GM19452 (cell line): ENCODE measurements around the gene ZC2HC1B.

Experiments used
- ATAC-seq: cut with Tn5 transposase; IDR thresholded peaks from one replicate; pipeline ENCODE4 v1.9.1; 2021; ENCODE audit not compliant: unreplicated experiment

ZC2HC1B gene

DNA sequence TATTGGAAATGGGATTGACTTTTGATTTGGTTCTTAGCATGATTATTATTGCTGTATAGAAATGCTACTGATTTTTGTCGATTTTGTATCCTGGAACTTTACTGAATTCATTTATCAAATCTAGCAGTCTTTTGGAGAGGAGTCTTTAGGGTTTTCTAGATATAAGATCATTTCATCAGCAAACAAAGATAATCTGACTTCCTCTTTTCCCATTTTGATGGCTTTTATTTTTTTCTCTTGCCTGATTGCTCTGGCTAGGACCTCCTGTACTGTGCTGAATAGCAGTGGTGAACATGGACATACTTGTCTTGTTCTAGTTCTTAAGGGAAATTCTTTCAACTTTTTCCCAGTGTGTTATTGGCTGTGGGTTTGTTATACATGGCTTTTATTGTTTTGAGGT is 64.6 kb downstream of the ZC2HC1B start:
- no peak for ATAC-seq

DNA sequence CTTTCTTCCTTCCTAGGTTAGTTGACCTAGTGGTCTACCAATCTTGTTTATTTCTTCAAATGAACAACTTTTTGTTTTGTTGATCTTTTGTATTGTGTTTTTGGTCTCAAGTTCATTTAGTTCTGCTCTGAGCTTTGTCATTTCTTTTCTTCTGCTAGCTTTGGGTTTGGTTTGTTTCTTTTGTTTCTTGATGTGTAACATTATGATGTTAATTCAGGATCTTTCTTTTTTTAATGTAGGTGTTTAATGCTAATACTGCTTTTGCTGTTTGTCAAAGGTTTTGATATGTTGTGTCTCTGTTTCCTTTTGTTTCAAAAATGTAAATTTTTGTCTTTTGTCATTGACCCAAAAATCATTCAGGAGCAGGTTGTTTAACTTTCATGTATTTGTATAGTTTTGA is 65.7 kb downstream of the ZC2HC1B start:
- no peak for ATAC-seq

DNA sequence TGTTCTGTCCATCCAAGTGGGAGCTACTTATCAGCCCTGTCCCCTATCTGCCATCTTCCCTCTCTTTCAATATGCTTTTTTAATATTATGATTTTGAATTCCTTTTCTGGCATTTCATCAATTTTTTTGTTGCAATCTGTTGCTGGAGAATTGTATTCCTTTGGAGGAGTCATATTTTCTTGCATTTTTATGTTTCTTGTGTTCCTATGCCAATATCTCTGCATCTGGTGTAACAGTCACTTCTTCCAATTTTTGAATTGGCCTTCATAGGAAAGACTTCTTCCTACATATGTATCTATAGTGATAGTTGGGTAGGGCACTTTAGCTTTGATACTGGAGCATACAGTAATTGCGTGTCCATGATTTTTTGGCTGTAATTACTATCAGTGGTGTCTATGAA is 70.1 kb downstream of the ZC2HC1B start:
- ATAC-seq: no peak

DNA sequence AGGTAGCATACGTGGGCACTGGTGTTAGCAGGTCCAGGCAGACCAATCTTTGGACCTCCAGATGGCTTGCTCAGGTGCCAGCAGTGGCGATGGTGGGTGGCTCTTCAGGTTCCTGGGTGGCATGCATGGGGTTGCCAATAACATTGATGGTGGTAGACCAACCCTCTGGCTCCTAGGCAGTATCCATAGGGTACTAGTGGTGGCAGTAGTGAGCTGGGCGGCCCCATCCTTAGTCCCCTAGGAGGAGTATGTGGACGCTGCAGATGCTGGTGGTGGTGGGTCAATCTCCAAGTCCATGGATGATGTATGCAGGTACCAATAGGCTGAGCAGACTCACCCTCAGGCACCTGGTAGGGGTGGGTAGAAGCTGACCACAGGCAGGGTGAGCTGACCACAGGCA is 70.6 kb downstream of the ZC2HC1B start:
- no peak for ATAC-seq

DNA sequence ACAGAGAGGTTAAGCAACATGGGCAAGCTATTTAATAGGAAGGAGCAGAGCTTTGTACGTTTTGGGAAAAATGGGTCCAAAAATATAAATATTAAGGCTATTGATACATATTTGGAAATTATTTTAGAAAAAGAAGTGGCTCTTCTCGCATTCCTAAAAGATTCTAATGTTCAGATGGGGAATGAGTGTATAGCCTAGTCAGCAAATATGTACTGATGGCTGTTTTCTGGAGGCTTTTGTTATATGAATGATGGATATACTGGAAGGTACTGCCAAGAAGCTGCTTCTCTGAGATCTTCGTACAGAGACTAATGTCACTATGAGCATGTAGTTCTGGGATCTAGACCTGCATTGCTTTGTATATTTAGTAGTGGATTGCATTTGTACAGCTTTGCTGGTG is 72.1 kb downstream of the ZC2HC1B start:
- no peak for ATAC-seq

DNA sequence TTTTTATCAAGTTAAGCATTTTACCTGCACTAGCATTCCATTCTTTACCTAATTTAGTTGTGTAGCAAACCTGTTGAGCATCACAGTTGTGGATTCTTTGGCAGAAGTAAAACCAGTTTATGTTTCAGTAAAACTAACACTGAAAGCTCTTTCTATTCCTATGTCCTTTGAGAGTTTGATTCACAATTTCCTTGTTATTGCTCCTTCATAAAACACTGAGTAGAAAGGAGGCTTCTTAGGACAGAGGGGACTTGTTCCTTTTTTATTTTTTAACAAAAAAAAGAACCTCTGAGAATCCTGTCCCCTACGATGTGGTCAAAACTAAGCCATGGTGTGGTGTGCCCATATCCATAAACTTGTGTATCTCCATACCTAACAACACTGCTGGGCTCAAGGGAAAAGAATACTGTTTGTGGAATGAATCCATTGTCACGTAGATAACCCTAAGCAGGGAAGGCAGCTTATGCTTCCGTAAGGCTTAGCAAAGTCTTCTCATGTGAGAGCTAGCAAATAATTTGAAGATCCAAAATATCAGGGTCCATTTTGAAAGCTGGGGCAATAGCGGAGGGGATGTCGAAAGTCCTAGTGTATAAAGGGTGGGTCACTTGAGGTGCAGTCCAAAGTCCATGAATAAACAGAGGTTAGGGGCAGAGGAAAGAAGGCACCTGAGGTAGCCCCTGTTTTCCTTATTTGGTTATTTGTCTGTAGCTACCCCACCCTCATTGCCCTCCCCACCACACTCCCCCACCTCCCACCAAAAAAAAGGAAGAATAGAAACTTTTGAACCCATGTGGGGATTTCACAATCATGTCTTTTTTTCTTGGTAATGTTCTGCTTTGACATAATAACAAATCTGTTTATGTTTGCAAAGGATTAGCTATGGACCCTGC is 72.7 kb downstream of the ZC2HC1B start:
- ATAC-seq: no peak

DNA sequence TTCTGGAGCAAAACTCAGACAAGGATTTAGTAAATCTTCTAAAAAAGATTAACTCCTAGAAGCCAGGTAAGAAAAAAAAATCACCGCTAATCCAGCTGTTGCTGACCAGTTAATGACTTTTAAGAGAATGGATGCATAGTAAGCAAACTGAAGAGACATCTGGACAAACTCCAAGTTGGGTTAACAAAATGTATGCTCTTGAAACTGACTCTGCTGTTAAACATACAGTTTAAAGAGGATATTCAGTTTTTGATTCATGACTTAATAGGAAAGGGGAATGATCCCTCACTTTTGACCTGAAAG is 73.3 kb downstream of the ZC2HC1B start:
- no peak for ATAC-seq

DNA sequence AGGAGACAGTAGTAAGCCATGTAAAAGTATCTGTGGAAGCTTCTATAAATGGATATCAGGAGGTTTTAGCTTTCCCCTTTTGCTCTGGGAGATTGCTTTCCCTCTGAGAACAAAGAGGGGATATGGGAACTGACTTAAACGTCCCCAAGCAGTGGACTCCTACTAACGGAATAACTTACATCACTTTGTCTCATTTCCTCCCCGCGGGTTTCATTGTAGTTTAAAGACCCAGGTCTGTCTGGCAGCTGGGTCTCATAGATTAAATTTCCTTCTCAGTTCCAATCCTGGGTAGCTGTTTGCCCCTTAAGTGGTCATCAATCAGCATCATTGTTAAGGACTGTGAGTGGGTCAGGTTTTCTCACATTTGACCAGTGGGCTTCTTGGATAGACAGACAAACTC is 75.1 kb downstream of the ZC2HC1B start:
- no peak for ATAC-seq

DNA sequence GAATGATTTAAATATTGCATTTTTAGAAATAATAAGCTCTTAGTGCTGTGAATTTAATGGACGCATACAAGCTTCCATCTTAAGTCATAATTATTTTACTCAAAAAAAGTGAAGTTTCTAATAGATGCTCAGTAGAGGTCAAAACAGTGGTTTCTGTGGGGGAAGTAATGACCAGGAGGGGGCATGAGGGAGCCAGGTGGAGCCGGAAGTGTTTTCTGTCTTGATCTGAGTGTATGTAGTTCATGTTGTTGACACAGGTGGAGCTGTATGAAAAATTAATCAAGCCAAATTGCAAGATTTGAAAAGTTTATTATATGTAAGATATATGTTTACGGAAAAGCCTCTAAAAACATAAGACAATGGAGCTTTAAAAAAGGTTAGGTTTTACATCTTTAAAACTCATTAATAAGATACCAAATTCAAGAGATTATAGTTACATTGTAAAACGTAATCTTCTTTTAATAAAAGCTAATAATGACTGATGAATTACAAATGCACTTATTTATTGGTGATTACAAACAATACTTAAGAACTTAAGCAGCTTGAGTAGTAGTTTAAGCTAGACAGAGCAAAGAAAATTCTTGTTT is 75.8 kb downstream of the ZC2HC1B start:
- peak; percentile 98 for ATAC-seq

DNA sequence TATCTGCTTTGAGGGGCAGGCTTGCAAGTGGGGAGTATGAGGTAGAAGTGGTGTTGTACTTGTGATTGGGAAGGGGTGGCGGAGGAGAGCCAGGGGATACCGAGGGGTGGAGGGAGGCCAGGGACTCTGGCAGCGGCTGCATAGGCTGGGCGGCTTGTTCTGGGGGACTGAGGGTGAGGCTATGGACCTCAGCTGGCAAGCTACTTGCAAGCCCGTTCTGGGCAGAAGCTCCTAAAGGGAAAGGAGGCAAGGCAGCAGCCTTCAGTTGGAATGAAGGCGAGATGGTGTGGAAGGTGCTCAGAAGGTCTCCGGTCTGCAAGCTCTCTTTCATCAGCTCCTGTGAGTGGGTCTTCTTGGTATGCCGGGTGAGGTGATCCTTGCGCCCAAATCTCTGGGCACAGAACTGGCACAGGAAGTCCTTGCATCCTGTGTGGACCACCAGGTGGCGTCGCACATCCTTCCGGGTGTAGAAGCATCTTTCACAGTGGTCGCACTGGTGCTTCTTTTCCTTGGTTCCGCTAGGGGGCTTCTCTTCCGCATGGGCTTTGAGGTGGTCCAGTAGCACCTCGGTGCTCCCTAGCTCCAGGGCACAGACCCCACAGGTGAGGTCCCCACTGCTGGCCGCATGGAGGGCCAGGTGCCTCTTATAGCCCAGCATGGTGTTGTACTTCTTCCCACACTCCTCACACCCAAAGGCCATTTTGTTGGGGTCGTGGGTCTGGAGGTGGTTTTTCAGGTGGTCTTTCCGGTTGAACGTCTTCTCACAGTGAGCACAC is 77.8 kb downstream of the ZC2HC1B start:
- peak; percentile 61 for ATAC-seq

DNA sequence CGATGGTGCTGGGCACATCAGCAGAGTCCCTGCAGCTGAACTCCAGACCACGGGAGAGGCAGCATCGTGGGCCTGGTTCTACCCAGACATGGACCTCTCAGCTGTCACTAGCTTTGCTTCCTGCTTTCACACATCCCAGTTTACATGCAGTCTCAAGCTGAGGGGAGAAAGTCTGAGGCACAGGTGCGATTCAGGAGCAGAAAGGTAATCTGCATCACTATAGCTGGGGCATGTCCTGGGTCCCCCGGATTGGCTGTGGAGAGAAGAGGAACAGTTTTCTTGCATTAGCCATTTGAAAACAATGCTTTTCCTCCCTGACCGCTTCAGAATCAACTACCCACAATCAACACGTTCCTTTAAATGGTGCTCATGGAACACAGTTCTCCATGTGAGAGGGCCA is 83.9 kb downstream of the ZC2HC1B start:
- ATAC-seq: no peak

DNA sequence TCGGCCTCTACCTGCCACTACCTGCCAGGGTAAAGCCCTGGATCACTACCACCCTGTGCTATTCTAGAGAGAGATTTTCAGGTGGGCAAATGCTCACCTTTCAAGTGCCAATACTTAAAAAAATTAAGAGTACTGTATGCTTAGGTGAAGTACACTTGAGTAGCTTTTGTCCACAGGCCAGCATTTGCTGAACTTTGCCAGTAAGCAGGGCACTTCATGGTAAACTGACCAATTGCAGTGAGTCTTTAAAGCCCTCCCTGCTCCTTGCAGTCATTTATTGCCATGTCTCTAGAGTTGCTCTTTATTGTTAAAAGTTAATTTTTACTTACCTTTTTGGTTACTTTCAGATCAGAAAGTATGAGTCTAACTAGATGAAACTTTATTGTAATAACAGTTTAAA is 85.3 kb downstream of the ZC2HC1B start:
- no peak for ATAC-seq

DNA sequence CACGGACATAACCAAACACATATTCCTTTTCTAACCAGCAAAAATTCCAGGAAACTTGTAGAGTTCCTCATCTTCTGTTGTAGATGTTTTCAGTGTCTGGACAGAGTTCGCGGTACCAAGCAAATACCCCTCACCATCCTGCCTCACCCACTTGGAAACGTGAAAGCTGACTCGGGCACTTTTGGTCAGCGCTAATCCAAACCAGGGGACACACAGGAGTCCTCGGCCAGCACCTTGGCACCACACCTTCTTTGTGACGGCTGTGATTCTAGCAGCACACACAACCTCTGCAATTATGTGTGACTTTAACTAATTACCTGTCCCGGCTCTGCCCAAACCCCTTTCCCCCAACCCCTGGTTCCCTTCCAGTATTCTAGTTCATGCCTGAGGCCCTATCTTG is 85.7 kb downstream of the ZC2HC1B start:
- ATAC-seq: no peak

DNA sequence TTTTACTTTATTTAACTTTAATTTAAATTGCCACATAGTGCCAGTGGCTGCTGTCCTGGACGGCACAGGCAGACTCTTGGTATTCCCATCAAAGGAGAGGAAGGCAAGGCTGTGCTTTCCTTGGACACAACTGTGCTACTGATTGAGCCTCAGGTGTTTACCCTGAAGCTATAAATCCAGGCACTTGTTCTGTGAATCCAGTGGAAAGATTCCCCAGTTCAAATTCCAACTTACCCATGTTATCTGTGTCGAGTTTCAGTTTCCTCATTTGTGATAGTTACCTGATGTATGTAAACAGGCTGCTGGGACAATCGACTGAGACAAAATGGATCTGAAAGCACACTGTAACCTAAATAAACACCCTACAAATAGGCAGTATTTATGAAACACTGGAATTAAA is 86.6 kb downstream of the ZC2HC1B start:
- no peak for ATAC-seq

DNA sequence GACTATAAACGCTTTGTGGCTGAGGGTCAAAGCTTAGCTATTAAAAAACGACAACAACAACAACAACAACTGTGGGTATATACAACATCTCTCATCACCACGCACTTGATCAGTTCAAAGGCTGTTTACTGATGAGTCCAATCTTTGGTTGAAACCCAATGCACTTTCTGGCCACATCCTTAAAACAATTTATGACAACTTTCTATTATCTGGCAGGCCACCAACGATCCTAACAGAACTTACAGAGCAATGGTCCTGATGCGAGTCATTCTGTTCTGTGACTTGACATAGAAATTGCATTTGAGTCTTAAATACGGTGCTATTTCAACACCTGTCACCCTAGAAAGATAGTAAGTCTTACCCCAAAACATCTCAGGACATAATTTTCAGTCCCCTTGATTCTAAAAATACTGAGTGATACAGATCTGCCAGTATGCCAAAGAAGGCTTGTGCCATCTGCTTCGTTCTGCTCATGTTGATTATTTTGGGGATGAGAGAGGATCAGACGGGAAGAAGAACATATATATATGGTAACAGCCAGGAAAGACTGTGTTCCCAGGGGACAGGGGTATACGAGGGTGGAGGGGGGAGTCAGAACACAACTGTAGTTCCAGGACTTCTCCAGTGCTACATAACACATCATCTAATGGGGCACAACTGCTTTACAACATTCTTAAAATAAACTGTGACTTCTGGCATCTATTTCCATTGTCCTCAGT is 87.9 kb downstream of the ZC2HC1B start:
- ATAC-seq: no peak

DNA sequence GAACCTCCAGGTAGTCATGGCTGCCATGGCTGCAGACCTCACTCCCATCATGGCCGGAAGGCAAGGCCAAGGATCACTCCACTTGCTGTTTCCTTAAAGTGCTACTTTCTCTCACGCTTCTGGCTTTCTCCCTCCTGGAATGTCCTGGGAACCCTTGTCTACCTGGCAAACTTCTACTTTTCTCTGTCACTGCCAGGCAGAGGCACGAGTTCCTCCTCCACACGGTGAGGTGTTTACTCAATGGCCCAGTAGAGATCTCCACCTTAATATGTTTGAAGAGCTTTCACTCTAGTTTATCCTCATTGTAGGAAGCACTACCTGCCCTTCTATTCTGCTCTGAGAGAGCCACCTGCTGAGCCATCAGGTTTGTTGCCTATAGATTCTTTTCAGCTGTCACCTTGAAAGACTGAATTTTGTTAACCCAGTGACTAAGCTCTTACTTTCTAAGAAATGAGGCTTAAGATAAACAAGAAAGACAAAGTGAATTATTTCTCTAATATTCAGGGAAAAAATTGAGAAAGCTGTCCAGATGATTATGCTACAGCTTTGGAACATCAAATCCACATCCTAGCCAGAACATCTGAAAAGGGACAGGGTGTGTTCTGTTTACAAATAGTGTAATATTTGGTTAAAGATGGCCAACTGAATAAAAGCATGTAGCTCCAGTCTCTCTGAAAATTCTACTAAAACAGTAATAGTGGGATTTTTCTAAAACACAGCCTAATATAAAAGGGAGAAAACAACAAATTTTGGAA is 88.8 kb downstream of the ZC2HC1B start:
- no peak for ATAC-seq

DNA sequence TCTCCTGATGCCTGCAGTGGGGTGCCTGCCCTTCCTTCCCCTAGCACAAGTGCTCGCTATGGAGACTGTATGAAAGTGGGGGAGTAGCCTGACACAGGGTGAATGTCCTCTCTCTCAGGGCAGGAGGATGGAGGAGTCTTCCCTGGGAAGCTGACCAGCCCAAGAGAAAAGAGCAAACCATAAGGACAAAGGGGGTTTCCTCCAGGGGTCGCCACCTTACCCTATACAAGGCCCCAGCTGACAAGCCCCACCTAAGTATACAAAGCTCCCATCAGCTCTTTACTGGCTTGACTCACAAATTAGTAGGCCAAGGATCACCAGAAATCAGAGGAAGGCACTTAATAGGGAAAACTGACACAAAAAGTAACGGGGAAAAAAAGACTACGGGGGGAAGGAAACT is 89.6 kb downstream of the ZC2HC1B start:
- no peak for ATAC-seq

DNA sequence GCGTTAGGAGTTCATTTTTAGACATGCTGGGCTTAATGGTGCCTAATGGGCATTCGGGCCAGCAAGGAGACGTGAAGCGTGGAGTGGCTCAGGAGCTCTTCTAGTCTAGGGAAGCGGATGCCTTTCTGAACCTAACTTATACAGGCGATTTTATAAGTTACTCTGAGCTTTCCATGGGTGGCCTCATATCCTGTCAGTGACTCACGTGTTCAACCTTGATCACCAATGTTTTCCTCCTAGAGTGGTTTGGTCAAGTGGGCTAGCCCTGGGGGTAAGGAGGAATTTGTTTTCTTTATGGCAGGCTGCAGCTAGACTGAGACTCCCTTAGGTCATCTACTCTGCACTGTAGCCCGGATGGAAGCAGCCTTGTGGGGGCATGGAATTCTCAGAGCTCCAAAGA is 91.7 kb downstream of the ZC2HC1B start:
- no peak for ATAC-seq

DNA sequence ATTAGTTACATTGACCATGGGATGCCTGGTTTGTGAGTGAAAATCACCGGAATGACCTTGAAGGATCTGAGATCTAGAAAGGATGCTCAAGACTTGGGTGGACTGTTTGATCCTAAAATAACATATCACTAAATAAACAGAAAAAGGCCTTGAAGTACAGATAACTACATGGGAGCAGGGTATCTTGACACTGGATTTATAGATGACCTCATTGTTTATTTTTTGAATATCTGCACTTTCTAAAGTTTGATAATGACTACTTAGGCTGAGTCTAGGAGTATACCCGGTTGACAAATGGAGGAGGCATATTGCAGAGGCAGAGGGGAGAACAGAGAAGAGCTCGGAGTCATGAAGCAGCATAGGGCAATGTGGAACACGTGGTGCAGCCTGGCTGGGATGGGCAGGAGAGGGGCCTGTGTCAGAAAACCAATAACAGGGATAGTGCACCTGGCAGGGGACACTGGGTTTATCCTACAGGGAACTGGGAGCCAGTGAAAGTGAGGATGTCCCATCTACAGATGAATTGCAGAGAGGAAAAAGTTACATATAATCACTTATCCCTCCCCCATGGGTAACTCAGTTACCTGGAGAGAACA is 93.5 kb downstream of the ZC2HC1B start:
- ATAC-seq: no peak

DNA sequence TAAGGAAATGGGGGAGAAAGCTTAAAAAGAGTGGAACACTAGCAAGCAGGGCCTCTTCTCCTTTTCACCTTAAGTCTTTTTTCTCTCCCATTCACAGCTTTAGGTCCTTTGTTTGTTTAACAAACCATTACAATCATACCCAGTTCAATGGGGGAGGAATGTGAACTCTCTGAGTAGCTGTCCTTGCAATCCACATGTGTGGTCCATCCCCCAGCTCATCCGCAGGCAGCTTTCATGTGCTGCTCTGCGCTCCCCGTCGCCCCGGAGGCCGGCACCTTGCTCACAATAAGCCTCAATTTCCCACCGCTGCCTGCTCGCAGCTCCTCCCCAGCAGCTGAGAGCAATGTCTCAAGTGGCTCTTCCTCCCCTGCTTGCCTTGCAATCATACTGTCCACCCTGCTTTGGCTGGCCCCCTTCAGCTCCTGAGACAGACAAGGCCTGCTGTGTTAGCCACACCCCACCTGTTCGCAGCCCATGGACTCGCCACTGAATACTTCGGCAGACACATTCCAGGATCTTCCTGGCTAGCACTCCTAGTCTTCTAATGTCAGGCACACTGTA is 94.6 kb downstream of the ZC2HC1B start:
- no peak for ATAC-seq
